G401 (cell line): ENCODE measurements around the gene OR10G7. TPM values are rescaled to one million over a fixed set of nuclear protein-coding genes. Genes with fewer than 3 reads are reported as not detected.
"Not testable (repeated sequence)": the region's sequence is repeated elsewhere in the genome, so short reads cannot be mapped to it uniquely, and the experiment has no call there.

Source experiments
- DNase-seq: peaks from one replicate; pipeline ENCODE4 v3.0.0-alpha.2; 2015; ENCODE audit warnings: low spot score
- in situ Hi-C: cut with HindIII; loops from 2 replicates; pipeline ENCODE4 v1.10.0; 2016; ENCODE audit warnings: low sequenced_read_pairs, mixed read lengths
- total RNA-seq: library from RNA; depleted of rRNA; stranded (reverse); fragments of >200 nt; shearing (Covaris generic); gene quantifications from 2 replicates; pipeline ENCODE4 v1.2.3, GENCODE V29; 2014; rRNA removed

Gene OR10G7
- total RNA-seq, 1 experiment from 2014 or later: not detected

GRCh38 chr11:124050748-124051147, 9.6 kb upstream of the OR10G7 start:
- DNase-seq: no peak
- in situ Hi-C loops: no loop called here

- in situ Hi-C loops: no loop called here
- no peak for DNase-seq
Measured at GRCh38 chr11:124043420-124043819, 2.3 kb upstream of the OR10G7 start.

GRCh38 chr11:124039557-124039956, 1.6 kb downstream of the OR10G7 start:
- in situ Hi-C loops: no loop called here
- no peak for DNase-seq

GRCh38 chr11:124036666-124037065, 4.5 kb downstream of the OR10G7 start:
- DNase-seq: no peak
- in situ Hi-C loops: no loop called here

GRCh38 chr11:124026498-124026897, 14.6 kb downstream of the OR10G7 start, which contains the start of gene OR10G8:
Gene OR10G8 (plus strand): TSS chr11:124026798. CDS start chr11:124029623, 2,825 bp downstream.
- in situ Hi-C loops: no loop called here
- no peak for DNase-seq

GRCh38 chr11:124015837-124016236, 25.3 kb downstream of the OR10G7 start:
- DNase-seq, in situ Hi-C loops: not testable (repeated sequence)

GRCh38 chr11:124012697-124013096, 28.4 kb downstream of the OR10G7 start, which contains the start of gene OR10G4:
Gene OR10G4 (plus strand): TSS chr11:124012997. CDS start chr11:124015575, 2,578 bp downstream.
- in situ Hi-C loops: no loop called here
- DNase-seq: no peak

GRCh38 chr11:123995119-123995518, 46.0 kb downstream of the OR10G7 start, which contains the start of gene OR10G6:
Gene OR10G6 (minus strand): TSS chr11:123995161. CDS start chr11:123995161, 0 bp downstream.
- in situ Hi-C loops: no loop called here
- DNase-seq: no peak

Other genes starting within 250 kb of the OR10G7 start
- gene OR6M1, start 235.0 kb downstream of the OR10G7 start, total RNA-seq: not detected in 2 replicates
- gene TMEM225, start 155.7 kb downstream of the OR10G7 start, total RNA-seq: not detected in 2 replicates
- gene OR8D4, start 139.2 kb downstream of the OR10G7 start, total RNA-seq: not detected in 2 replicates
- not detected in 2 replicates for gene OR4D5, start 101.7 kb downstream of the OR10G7 start, total RNA-seq
- not detected in 2 replicates for gene OR6T1, start 97.5 kb downstream of the OR10G7 start, total RNA-seq
- not detected in 2 replicates for gene OR10S1, start 63.5 kb downstream of the OR10G7 start, total RNA-seq
- gene OR10G6, start 46.2 kb downstream of the OR10G7 start, total RNA-seq: not detected in 2 replicates
- gene OR10G4, start 28.3 kb downstream of the OR10G7 start, total RNA-seq: not detected in 2 replicates
- not detected in 2 replicates for gene OR10G9, start 18.3 kb downstream of the OR10G7 start, total RNA-seq
- gene OR10G8, start 14.5 kb downstream of the OR10G7 start, total RNA-seq: not detected in 2 replicates
- gene VWA5A, start 74.1 kb upstream of the OR10G7 start, total RNA-seq: 0.98 TPM in 1 of 2 replicates, not detected in the other
- gene OR10D3, start 142.0 kb upstream of the OR10G7 start, total RNA-seq: not detected in 2 replicates
- gene OR8G1, start 199.8 kb upstream of the OR10G7 start, total RNA-seq: not detected in 2 replicates
- gene OR8G5, start 215.1 kb upstream of the OR10G7 start, total RNA-seq: not detected in 2 replicates